NCI-H82 treated with DMSO at 0.1 percent for 48 hours (cell line): Measurements from ENCODE around the gene ZGLP1.

Source experiments
- DNase-seq: peaks from one replicate; lab custom pipeline; 2025; ENCODE audit not compliant: unreplicated experiment; lab: John Stamatoyannopoulos, UW

Gene ZGLP1

GRCh38 chr19:10328558-10329429, 19.2 kb upstream of the ZGLP1 start:
- DNase-seq: no peak

GRCh38 chr19:10327793-10328192, 18.2 kb upstream of the ZGLP1 start:
- no peak for DNase-seq

DNA sequence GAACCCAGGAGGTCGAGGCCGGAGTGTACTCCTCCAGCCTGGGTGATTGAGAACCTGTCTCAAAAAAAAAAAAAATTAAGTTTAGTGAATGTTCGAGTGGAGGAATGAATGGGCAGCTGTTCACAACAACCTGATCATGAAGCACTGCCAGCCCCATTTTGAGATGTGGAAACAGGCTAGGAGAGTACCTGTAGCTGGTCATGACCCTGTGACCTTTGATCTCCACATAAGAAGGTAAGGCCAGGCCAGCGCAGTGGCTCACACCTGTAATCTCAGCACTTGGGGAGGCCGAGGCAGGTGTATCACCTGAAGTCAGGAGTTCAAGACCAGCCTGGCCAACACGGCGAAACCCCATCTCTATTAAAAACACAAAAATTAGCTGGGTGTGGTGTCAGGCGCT, 16.1 kb upstream of the ZGLP1 start:
- DNase-seq: no peak

DNA sequence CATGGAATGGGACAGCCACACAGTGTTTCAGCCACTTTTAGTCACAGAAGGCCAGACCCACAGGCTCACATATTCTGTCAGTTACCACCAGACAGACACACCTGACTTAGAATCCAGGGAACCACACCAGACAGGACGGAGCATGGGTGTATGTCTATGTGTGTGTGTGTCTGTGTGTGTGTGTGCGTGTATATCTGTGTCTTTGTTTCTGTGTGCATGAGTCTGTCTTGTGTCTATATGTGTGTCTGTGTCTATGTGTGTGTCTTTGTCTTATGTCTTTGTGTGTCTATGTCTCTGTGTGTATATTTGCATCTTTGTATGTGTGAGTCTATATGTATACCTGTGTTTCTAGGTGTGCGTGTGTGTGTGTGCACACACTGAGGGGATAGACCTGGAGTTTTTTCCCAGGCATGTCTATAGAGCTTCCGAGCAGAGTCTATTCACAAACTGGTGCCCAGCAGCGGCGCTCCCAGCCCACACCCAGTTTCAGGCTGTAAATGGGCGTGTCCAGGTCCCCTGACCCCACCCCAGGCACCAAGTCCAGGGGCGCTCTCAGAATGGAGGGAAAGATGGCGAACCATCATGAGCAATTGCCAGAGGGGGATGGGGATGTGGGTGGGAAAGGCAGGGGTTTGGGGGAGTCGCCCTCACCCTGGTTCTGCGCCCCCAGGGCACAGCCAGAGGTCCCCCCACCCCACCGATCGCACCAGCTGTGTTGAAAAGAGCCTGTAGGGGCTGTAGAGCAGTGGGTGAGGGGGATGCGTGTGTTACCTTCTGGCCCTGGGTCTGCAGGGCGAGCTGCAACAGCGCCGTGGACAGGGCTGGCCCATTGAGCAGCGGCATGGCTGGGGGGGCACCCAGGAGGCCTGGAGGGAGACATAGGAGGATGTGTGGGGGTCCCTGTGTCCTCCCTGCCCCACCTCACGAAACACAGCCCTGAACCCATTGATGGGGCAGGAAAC, 12.5 kb upstream of the ZGLP1 start:
- DNase-seq: no peak

- no peak for DNase-seq
These were observed 11.8 kb upstream of the ZGLP1 start for GRCh38 chr19:10321417-10321797.

GRCh38 chr19:10320602-10321416, 11.2 kb upstream of the ZGLP1 start:
- DNase-seq: no peak

- DNase-seq: no peak
These were observed 9.4 kb upstream of the ZGLP1 start for GRCh38 chr19:10318807-10319682.

DNA sequence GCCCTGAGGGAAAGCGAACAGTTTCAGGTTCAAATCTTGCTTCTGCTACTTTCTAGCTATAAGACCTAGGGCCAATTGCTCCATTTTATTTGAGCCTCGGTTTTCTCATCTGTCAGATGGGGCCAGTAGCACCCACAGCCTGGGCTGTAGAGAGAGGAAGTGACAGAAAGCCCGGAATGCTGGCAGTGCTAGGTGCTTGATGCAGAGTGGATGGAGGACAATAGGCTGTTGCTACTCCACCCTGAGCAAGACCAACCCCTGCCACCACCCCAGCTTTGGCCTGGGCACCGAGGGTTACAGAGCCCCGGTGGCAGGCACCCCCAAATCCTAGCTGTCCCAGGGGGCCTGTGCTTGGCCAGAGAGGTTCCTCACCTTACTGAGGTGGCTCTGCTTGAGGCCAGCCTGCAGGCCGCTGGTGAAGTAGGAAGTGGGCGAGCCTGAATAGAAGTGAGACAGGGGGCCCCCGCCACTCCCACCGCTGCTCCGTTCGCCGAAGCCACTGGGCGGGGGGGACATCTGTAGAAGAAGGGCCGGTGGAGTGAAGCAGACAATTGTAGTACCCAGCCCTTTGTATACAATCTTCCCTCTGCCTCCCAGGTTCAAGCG, 8.3 kb upstream of the ZGLP1 start:
- DNase-seq: no peak

- no peak for DNase-seq
These were observed 7.6 kb upstream of the ZGLP1 start for GRCh38 chr19:10317045-10317856.

DNA sequence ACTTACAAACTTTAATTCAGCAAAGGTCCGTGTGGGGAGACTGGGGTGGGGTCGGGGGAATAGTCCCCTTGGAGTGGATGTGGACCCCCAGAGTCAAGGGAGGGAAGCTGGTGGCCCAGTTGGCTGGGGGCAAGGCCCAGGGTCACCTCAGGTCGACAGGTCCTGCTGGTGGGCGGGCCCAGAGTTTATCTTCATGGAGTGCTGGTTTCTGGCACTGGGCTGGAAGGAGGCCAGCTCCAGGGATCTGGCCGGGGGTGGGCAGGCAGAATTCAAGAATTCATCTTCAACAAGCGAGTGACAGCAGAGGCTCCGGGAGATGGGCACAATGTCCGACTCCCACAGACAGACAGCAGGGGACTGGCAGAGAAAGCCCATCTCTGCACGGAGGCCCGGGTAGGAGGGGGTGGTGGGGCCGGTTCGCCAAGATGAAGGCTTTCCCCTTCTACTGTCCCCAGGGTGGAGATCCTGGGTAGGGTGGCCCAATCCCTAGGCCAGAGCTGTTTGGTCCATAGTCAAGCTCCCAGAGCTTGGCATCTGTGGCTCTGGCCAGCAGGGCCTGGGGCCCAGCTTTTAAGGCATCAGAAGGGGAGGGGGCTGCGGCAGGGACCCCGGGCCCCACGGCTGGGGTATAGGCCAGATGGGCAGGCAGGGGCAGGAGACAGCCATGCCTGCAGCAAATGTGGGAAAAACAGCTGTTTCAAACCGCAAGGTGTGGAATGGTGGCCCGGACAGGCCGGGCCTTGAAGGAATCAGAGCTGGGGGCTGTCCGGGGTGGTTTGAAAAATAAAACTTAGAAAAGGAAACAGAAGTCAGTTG, 6.8 kb upstream of the ZGLP1 start:
- DNase-seq: no peak

DNA sequence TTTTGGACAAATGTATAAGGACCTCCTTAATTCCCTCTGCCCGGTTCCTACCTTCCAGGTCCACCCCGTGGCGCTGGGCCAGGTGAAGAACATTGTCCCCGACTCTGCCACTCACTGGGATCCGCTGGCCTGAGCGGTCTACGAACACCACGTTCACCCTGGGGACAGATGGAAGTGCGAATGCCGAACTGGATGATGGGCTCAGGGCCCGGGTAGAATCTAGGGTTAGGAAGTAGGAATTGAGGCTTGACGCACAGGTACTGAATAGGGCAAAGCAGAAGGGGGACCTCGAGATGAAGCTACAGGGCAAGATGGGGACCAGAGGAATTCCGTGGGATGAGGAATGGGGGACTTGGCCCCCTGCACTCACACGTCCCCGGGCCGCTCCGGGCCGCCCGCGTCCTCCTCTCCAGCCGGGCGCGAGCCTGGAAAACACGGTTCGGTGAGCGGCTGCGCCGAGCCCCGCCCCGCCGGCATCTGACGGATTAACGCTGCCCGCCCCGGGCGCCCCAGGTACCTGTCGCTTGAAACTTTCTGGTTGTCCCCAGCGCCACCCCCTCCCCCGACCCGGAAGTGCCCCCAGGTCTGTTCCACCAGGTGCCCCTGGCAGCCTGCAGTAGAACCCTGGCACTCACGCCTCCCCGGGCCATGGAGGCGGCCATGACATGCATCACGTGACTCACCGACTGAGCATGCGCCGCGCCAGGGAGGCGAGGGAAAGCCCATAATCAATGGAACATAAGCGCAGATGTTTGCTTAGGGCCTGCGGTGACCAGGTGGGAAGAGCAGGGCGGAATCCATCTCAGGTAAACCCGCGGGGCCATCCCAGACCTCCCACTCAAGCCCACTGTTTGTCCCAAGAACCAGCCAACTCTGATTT, 6.0 kb upstream of the ZGLP1 start, which contains the start of gene FDX2:
Gene FDX2, minus strand, starts transcription at position 681 of the 880 bp plus-strand sequence. Its CDS starts 19 bp downstream, at position 662.
- DNase-seq: peak; percentile 33

DNA sequence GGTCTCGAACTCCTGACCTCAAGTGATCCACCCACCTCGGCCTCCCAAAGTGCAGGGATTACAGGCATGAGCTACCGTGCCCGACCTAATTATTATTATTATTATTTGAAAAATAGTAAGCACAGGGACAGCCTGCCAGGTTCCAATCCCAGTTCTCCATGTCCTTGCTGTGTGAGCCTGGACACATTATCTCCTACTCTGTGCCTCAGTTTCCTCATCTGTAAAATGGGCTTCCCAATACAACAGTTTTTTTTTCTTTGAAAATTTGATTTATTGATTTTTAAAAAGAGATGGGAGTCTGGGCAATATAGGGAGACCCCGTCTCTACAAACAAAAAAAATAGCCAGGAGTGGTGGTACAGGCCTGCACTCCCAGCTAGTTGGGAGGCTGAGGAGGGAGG, 3.3 kb downstream of the ZGLP1 start:
- DNase-seq: no peak

GRCh38 chr19:10305139-10305806, 4.3 kb downstream of the ZGLP1 start:
- peak; percentile 36 for DNase-seq

GRCh38 chr19:10299545-10300458, 9.8 kb downstream of the ZGLP1 start:
- DNase-seq: peak; percentile 30

DNA sequence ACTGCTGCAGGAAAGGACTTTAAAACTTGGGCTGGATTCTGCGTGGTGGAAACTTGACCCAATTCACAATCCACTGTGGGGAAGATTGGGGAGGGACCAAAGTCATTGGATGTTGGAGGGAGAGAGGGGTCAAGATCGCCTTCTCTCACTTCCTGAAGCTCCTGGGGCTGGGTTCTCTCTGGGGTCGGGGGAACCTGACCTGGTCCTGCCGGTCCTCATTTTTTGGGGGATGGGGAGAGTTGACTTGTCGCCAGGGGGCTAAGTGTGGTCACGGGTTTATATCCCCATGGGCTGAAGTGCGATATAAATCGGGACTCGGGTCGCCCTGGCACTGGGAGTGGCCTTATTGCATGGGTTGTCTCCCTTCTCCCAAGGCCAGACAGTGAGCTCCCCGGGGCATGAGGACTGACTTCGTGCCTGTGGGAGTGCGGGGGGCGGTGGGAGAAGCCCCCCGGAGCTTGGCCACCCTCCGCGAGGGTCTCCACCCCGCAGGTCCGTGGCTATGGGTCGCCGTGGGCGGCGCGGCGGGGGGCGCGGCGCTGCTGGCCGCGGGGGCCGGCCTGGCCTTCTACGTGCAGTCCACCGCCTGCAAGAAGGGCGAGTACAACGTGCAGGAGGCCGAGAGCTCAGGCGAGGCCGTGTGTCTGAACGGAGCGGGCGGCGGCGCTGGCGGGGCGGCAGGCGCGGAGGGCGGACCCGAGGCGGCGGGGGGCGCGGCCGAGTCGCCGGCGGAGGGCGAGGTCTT, 13.6 kb downstream of the ZGLP1 start:
- no peak for DNase-seq
